Measurements from ENCODE around the gene ZNF134. TPM values are rescaled to one million over a fixed set of nuclear protein-coding genes. Genes with fewer than 3 reads are reported as not detected.
A peak's percentile ranks its signal among the peaks of the same experiment; 100 is the strongest.

Gene ZNF134
- total and polyA plus RNA-seq, 2 experiments from 2014 or later, result 14.6 to 79.6 TPM

- peaks cover 13% of the 10 kb centered on the region; the same call in 2 of the 3 replicates for H3K4me1 Mint-ChIP-seq
- Histone ChIP-seq H3F3A (replicated peaks; ENCODE audit: low read depth) (peaks cover 12% of the 10 kb centered on the region; the same call in 1 of the 2 replicates), H2AFZ (peak overlapping the region; percentile 100), H3K36me3 (ENCODE audit: insufficient read depth) (no peaks in the 10 kb centered on the region), H3K4me3 (peak overlapping the region; percentile 85), H3K4me2 (peak overlapping the region; percentile 94), H3K27ac (ENCODE audit: low read depth) (no peak overlapping the region), H3K79me2 (replicated peaks; ENCODE audit: insufficient read depth) (no peaks in the 10 kb centered on the region), H4K20me1 (replicated peaks; ENCODE audit: insufficient read depth) (no peaks in the 10 kb centered on the region), H3K9me2 (ENCODE audit: insufficient read depth) (no peaks in the 10 kb centered on the region), H3K4me1 (ENCODE audit: insufficient read depth) (peaks cover 16% of the 10 kb centered on the region; the same call in 1 of the 2 replicates), H3K27me3 (ENCODE audit: insufficient read depth) (peaks cover 29% of the 10 kb centered on the region)
- H3K4me3 Mint-ChIP-seq, result peak overlapping the region; percentile 80
- no peaks in the 10 kb centered on the region for H3K9me3 Mint-ChIP-seq
- no peaks in the 10 kb centered on the region for H3K36me3 Mint-ChIP-seq (ENCODE audit: low read depth)
- DNase-seq (ENCODE audit: low spot score), result peak; percentile 18
- ATAC-seq, result peak; percentile 4; the same call in 1 of the 3 replicates
- peaks cover 11% of the 10 kb centered on the region for H3K27me3 Mint-ChIP-seq (ENCODE audit: insufficient read depth, low read depth, poor library complexity)
- no peak for TF ChIP-seq ETS1 (IDR thresholded peaks at IDR 0.05)
- TF ChIP-seq ZNF114 (CRISPR knock-in tag; IDR thresholded peaks at IDR 0.05), result no peak
- TF ChIP-seq REST (IDR thresholded peaks at IDR 0.05; ENCODE audit: unreplicated experiment), result no peak
- no peak for TF ChIP-seq EZH2phosphoT487 (IDR thresholded peaks at IDR 0.05; ENCODE audit: unreplicated experiment)
- no peak for TF ChIP-seq CREB1 (CRISPR knock-in tag; IDR thresholded peaks at IDR 0.05; ENCODE audit: low read depth)
- TF ChIP-seq ZNF331 (CRISPR knock-in tag; IDR thresholded peaks at IDR 0.05; ENCODE audit: low read depth), result no peak
- H3K27ac Mint-ChIP-seq, result no peak overlapping the region
Measured at GRCh38 chr19:57665261-57665806, 51.3 kb downstream of the ZNF134 start.

GRCh38 chr19:57667228-57667627 is 53.2 kb downstream of the ZNF134 start:
- Mint-ChIP-seq H3K36me3 (ENCODE audit: low read depth) (no peaks in the 10 kb centered on the region), H3K27ac (no peak overlapping the region), H3K27me3 (ENCODE audit: insufficient read depth, low read depth, poor library complexity) (peaks cover 14% of the 10 kb centered on the region), H3K9me3 (no peaks in the 10 kb centered on the region), H3K4me1 (peaks cover 13% of the 10 kb centered on the region; the same call in 2 of the 3 replicates), H3K4me3 (no peak overlapping the region)
- Histone ChIP-seq H3K36me3 (ENCODE audit: insufficient read depth) (no peaks in the 10 kb centered on the region), H3K4me3 (no peak overlapping the region), H2AFZ (no peak overlapping the region), H3K27me3 (ENCODE audit: insufficient read depth) (peaks cover 20% of the 10 kb centered on the region), H4K20me1 (replicated peaks; ENCODE audit: insufficient read depth) (no peaks in the 10 kb centered on the region), H3K4me2 (no peak overlapping the region), H3K27ac (ENCODE audit: low read depth) (no peak overlapping the region), H3K79me2 (replicated peaks; ENCODE audit: insufficient read depth) (no peaks in the 10 kb centered on the region), H3K9me2 (ENCODE audit: insufficient read depth) (no peaks in the 10 kb centered on the region), H3K4me1 (ENCODE audit: insufficient read depth) (peaks cover 16% of the 10 kb centered on the region; the same call in 1 of the 2 replicates), H3F3A (replicated peaks; ENCODE audit: low read depth) (peaks cover 12% of the 10 kb centered on the region; the same call in 1 of the 2 replicates)
- ATAC-seq (peak; percentile 15), DNase-seq (ENCODE audit: low spot score) (peak; percentile 49)
- peak; percentile 76 for TF ChIP-seq REST (IDR thresholded peaks at IDR 0.05; ENCODE audit: unreplicated experiment)
- TF ChIP-seq ETS1 (IDR thresholded peaks at IDR 0.05), result no peak
